Effector CD4-positive, alpha-beta T cell (primary cell): ENCODE data around the gene SNX19.

Source experiments
- DNase-seq: peaks from one replicate; pipeline ENCODE4 v3.0.0-alpha.2; 2020

SNX19 gene

DNA sequence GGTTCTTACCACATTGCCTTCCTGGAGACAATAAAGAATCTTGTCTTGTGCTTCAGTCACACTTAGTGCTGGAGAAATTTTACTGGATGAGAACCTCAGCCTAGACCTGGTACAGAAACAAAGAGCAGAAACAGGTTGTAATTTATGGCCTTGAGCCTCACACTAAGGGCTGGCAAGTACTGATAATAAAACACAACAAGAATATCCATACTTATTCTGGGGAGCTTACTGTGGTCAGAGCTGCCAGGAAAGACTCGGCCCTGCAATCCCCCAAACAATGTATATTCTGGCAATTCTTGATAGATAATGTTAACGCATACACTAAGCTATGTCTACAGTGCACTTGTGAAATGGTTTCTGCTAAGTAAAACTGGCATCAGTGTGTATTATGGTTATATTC, 9.7 kb downstream of the SNX19 start:
- no peak for DNase-seq

DNA sequence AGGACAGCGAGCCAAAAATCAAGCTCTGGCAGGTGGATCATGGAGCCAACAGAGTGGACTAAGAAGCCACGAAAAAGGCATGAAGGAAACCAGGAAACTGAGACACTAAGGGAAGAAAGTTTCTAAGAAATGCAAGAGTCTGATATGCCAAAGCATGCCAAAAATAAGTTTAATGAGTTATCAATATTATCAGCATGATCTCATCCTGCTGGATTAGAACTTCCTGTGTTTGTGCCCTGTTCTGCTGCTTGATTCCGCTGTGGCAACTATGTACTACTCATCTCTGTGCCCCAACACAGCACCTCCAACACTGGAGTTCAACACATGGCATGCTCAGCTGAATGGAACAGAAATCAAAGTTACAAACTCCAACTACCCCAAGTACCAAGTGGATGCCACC, 10.8 kb downstream of the SNX19 start:
- no peak for DNase-seq

DNA sequence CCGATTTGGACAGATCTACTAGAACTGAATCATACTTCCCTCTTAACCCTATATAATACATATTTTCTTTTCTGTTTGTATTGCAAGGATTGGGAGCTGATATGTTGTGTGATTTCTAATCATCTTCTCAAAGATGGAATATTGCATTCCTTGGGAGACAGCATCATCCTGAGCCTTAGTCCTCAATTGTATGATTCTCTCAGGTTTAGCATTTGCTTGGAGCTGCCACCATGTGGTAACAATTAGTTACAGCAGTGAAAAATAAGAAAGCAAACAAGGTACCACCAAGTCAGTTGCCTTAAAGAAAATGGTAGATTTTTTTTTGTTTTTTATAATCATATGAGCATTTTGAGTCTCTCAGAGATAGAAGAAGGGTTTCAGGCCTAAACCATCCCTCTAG, 11.9 kb downstream of the SNX19 start:
- DNase-seq: no peak

- DNase-seq: no peak
Measured at GRCh38 chr11:130902380-130902779, 13.9 kb downstream of the SNX19 start.

DNA sequence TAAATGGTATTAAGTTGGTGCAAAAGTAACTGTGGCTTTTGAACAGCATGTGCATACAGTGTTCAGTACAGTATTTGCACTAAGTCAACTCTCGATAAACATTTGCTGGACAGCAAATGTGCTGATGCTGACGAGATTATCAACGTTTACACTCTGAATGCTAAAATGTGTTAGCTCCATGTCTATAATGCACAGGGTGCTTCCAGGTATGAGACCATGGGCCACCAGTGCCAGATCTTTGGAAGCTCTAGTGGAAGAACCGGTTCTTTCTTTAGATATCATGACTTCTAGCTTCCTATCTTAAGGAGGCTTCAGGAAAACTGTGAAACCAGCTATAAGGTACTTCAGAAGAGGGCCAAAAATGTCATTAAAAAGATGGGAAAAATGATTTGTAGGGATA, 17.2 kb downstream of the SNX19 start:
- no peak for DNase-seq

DNA sequence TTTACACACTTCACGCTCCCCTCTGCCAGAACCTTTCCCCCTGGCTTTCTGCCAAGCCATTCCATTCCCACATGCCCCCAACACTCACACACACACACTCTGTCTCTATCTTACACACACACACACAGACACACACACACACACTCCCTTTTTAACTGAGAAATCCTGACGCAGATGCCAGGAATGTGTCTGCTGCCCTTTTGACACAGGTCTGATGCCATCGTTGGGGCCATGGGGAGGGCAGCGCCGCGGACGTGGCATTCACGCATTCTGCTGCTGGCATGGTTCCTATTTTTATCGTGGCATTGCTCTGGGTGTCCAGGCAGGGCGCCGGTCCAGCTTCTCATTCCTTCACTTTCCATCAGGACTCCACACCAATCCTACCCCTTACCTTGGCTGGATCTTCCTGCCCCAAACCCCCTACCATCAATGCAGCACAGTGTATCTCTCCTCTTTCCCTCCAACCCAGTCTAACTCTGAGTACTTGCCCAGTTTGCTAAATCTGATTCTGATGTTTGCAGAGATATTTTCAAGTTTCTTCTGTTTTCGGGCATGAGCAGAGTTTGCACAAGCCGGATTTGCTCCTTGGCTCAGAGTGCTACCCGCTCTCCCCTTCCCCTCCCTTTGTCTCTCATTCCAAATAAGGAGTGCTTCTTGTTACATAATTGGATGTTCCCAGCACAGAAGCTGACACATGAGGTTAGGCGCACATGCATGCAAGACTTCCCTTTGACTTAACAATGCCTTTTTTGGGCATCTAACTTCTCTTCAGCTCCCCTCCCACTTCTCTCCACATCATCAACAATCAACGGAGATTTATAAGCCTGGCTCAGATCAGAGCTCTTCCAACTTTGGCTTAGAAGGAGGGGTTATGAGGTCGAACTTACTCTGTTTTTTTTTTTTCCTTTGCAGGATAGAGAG, 18.8 kb downstream of the SNX19 start:
- DNase-seq: no peak

DNA sequence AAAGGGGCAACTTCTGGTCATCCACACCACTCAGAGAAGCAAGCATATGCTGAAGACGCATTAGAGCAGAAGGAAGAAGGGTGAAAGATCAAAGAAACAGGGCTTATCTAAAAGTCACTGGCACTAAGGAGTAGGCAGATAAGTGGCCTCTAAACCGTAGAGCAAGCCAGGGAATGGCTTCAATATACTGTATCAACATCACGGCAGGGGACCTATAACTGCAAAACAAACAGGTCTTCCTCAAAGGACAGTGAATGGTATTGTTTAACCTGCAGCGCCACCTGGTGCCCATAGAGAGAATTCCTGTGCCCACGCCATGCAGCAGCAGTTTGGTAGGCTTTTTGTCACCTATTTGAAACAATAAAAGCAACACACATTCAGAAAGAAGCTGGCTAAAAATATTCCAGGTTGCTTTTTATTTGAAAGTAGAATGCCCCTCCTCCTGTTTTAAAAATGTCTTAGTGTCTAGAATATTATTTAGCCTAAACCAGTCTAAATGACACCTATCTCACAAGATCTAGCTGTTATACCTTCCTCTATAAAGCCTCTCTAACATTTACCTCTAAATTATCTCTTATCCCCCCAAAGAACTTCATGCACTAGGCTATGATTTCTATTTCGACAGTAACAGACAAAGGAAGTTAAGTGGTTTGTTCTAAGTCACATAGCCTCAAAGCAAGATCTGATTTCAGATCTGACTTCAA, 21.8 kb downstream of the SNX19 start:
- DNase-seq: peak; percentile 58

DNA sequence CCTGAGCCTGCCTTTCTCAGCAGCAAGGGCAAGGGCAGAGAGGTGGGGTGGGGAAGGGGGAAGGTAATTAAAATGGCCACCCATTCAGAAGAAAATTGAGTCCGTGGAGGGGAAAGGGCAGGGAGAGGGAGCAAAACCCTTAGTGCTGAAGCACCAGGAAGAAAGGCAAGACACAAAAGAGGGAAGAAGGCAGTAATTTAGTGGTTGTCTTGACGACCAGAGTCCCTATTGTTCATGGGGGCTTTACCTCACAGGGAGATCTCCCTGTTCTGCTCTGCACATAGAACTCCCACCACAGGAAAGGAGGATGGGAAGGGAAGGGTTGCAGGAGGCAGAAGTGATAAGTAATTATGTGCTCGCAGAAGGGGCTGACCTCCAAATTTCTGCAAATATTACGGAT, 23.4 kb downstream of the SNX19 start:
- no peak for DNase-seq

DNA sequence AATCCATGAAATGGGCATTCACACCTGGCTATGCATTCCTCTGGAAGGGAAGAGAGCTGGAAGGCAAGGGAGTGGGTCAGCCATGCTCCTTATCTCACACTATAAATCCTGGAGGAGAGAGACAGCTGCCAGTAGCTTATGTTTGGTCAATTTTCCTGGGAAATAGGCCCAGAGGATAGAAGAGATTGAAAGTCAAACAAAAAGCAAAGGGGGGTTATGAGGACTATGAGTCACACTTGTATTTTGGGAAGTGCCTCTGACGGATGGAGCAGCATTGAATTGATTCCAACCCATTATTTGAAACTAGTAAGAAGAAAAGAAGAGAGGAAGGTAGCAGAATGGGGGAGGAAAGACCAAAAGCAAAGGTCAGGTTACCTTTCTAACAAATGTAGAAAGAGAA, 25.0 kb downstream of the SNX19 start:
- DNase-seq: no peak

DNA sequence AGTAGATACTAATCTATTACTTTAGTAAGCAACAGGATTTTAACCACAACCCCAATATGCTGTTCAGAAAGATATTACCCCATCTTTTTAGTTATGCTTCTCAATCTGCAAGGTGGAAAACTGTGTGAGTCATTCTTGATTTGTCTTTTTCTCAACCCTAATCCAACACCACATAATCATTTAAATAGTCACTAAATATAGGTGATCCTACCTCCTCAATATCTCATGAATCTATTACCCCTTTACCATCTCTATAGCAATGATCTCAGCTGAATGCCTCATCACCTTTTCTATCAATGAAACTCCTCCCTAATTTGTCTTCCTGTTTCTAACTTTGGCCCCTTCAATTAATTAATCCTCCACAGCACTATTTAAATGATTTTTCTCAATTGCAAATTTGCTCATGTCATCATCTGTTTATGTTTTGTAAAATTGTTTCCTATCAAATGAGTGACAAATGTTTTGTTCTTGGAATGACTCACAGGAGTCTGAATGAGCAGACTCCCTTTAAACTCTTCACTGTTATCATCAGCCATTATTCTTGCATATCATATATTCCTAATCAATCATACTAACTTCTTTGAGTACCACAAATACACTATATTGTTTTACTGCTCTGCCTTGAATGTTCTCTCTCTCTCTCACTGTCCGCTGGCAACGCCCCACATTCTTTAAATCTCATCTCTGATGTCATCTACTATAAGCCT, 26.1 kb downstream of the SNX19 start:
- no peak for DNase-seq

- DNase-seq: no peak
Measured at GRCh38 chr11:130888790-130889189, 27.5 kb downstream of the SNX19 start.

GRCh38 chr11:130886704-130887103, 29.6 kb downstream of the SNX19 start:
- no peak for DNase-seq

DNA sequence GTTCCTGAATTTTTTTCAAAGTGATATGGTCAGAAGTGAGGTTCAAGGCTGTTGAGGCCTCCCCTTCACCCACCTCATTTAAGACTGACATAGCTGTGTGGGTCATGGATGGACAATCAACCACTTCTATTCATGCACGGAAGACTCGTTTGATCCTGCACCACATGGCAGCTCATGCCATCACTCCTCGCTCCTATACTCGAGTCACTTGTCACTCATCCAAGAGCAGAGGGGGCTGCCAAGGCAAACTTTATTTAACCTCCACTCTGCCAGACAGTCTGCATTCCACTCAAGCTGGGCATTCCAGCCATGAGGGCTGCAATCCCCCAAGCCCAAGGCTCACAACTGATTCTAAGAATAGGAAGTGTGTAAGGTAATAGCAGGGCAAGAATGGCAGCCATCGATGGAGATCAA, 34.1 kb downstream of the SNX19 start:
- no peak for DNase-seq

- no peak for DNase-seq
Measured at GRCh38 chr11:130881475-130882137, 34.7 kb downstream of the SNX19 start.

DNA sequence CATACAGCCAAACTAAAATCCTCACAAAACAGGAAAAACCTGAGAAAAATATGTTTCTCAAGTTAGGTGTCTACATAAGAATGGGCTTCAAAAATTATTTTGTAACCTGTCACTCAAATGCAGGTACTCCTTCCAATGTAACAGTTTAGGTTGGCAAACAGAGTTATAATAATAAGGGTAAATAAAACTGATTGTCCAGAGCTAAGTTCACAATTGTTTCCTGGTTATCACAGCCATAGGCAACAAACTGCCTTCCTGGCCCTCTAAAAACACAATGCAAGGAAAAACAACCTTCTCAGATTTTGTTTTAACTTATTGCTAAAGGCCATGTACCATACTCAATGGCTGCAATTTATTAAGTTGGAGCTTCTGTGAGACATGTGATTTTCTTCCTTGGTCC, 36.4 kb downstream of the SNX19 start:
- DNase-seq: no peak

DNA sequence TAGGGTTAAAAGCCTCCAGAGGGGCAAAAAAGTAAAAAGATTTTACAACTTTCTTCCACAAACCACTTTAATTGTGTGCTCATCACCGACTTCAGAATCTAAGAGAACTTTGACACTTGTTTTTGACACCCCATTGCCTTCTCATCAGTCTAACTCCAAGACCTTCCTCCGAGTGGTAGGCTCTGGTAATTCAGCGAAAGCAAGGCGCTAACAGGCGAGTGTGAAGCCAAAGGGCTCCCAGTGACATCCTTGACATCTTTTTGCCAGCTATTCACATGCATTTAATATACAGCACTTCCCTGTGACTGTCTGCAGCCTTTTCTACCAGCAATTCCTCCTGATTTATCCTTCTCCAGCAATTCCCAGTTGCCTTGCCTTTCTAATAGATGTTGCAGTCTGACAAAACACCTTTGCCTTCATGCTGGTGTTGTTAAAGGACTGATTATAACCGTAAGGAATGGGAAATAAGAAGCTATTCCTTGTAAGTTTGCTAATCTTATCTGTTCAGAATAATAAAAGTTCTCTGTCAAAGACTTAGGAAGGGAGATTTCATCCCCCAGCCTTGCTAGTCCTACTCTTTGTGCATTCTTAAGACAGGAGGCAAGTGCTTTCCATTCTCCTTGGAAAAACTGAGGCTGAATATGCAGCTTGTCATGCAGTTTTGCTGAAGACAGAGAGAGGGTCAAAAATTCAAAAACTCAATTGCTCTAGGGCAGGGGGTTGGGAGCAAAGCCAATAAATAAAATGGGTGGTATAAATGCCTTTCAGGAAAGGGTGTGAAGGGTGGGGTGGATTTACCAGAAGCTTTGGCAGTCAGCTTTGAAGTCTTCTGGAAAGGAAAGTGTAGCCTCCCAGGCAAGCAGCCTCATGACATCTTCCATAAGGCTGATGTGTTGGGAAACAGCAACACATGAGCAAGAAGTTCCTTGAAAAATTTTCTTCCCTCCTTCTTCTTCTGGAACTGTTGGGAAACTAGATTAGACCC, 39.1 kb downstream of the SNX19 start:
- no peak for DNase-seq

GRCh38 chr11:130876100-130876499, 40.2 kb downstream of the SNX19 start:
- DNase-seq: no peak

- no peak for DNase-seq
Measured at GRCh38 chr11:130874955-130875531, 41.2 kb downstream of the SNX19 start.

DNA sequence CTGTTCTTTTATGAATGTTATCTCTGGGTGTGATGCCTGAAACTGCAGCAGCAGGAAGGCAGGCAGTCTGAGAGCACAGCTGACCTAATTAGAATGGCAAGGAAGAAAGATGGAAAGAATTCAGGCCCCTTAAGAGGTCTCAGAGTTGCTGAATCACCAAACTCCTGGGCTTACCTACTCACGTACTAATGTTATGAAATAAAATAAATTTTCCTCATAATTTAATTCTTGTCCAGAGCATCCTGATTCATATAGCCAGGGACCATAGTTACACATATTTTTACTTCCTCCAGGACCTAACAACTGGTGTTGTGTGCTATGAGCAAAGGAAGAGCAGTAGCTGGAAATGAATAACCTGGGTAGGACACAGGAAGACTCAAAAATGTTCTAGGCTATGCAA, 41.9 kb downstream of the SNX19 start:
- no peak for DNase-seq

DNA sequence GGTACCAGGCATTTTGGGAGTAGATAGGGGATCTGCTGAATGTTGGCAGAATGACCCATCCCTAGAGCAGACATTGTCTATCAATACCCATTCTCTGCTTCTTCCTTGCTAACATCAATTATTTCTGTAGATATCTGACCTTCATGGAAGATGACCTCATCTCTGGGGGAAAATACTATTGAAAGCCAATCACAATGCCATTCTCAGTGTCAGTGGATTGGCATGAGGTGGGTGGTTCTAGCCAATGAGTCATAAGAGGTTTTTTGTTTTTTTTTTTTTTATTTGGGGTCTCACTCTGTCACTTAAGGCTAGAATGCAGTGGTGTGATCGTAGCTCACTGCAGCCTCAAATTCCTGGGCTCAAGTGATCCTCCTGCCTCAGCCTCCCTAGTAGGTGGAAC, 42.5 kb downstream of the SNX19 start:
- no peak for DNase-seq

- no peak for DNase-seq
Measured at GRCh38 chr11:130872981-130873380, 43.3 kb downstream of the SNX19 start.
